Omental fat pad (tissue), 4 donors: ENCODE data around the gene MED16. TPM values are rescaled to one million over a fixed set of nuclear protein-coding genes. Genes with fewer than 3 reads are reported as not detected.

Source experiments
- ATAC-seq: fragments of 150-250 bp; one replicate; pipeline ENCODE4 v1.9.1; 2016; ENCODE audit warnings: mild to moderate bottlenecking, moderate library complexity; ENCODE audit not compliant: low FRiP score
- DNase-seq: peaks from one replicate; pipeline ENCODE4 v3.0.0-alpha.2; 2019; ENCODE audit warnings: low spot score
- total RNA-seq, 4 donors: library from RNA; depleted of rRNA; stranded (reverse); fragments of >200 nt; gene quantifications; one replicate each; pipeline ENCODE4 v1.1.0, GENCODE V29; 2016
- TF ChIP-seq, protein P1 (sequence below), 3 donors: fragments of 450-650 bp; IDR thresholded peaks; one replicate each; pipeline ENCODE4 v1.5.1; 2016 to 2017; ENCODE audit warnings: antibody characterized with exemption in 3 of 3, mild to moderate bottlenecking in 3 of 3, moderate library complexity in 2 of 3

Gene MED16
- total RNA-seq, 4 donors from 2014 or later: 20.1 to 34.0 (median 24.5) TPM

- TF ChIP-seq, protein P1, sequence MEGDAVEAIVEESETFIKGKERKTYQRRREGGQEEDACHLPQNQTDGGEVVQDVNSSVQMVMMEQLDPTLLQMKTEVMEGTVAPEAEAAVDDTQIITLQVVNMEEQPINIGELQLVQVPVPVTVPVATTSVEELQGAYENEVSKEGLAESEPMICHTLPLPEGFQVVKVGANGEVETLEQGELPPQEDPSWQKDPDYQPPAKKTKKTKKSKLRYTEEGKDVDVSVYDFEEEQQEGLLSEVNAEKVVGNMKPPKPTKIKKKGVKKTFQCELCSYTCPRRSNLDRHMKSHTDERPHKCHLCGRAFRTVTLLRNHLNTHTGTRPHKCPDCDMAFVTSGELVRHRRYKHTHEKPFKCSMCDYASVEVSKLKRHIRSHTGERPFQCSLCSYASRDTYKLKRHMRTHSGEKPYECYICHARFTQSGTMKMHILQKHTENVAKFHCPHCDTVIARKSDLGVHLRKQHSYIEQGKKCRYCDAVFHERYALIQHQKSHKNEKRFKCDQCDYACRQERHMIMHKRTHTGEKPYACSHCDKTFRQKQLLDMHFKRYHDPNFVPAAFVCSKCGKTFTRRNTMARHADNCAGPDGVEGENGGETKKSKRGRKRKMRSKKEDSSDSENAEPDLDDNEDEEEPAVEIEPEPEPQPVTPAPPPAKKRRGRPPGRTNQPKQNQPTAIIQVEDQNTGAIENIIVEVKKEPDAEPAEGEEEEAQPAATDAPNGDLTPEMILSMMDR (IDR thresholded peaks at IDR 0.05): no peak
- no peak for ATAC-seq
- DNase-seq: no peak
Observed at GRCh38 chr19:873561-874041, 19.4 kb downstream of the MED16 start.

- TF ChIP-seq, protein P1 (IDR thresholded peaks at IDR 0.05): no peak
- ATAC-seq (no peak), DNase-seq (no peak)
Observed at GRCh38 chr19:873084-873483, 19.9 kb downstream of the MED16 start.

GRCh38 chr19:872266-872951 is 20.6 kb downstream of the MED16 start:
- TF ChIP-seq, protein P1 (IDR thresholded peaks at IDR 0.05): no peak
- ATAC-seq (no peak), DNase-seq (no peak)

GRCh38 chr19:871446-872265 is 21.3 kb downstream of the MED16 start:
- TF ChIP-seq, protein P1 (IDR thresholded peaks at IDR 0.05): no peak
- DNase-seq (no peak), ATAC-seq (no peak)

DNA sequence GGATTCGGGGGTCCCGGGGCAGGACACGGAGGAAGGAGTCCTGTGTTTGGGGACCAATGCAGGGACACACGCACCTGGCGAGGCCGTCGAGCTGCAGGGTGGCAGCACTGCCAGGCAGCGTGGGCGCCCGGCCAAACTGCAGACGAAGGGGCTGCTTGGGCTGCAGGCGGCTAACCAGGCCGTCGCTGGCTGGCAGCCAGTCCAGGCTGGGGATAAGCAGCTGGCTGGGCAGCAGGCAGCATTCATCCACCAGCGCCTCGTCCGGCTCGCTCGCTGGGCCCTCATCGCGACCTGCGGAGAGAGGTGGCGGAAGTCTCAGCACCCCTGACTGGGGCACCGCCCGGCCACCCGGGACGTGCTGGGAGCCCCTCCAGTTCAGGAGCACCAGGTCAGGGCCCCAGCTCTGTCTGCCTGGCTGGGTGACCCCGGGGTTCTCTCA is 22.0 kb downstream of the MED16 start:
- TF ChIP-seq, protein P1 (IDR thresholded peaks at IDR 0.05): no peak
- no peak for ATAC-seq
- no peak for DNase-seq

GRCh38 chr19:870314-870713 is 22.7 kb downstream of the MED16 start:
- ATAC-seq: no peak
- TF ChIP-seq, protein P1 (IDR thresholded peaks at IDR 0.05): no peak
- no peak for DNase-seq
